HS-27A (cell line): ENCODE results near the gene RCAN1.
"Not testable (repeated sequence)": the region's sequence is repeated elsewhere in the genome, so short reads cannot be mapped to it uniquely, and the experiment has no call there.

Experiments
- DNase-seq: peaks from one replicate; pipeline ENCODE4 v3.0.0-alpha.2; 2012; ENCODE audit warnings: low read depth, missing footprints

RCAN1 gene

GRCh38 chr21:34568801-34569200, 46.1 kb downstream of the RCAN1 start:
- DNase-seq: not testable (repeated sequence)

- DNase-seq: no peak
Measured at GRCh38 chr21:34567604-34568155, 47.2 kb downstream of the RCAN1 start.

GRCh38 chr21:34565238-34565637, 49.7 kb downstream of the RCAN1 start:
- DNase-seq: no peak

- DNase-seq: not testable (repeated sequence)
Measured at GRCh38 chr21:34563370-34563769, 51.5 kb downstream of the RCAN1 start.

GRCh38 chr21:34561806-34562205, 53.1 kb downstream of the RCAN1 start:
- DNase-seq: no peak

- DNase-seq: no peak
Measured at GRCh38 chr21:34560609-34561008, 54.3 kb downstream of the RCAN1 start.

GRCh38 chr21:34560021-34560420, 54.9 kb downstream of the RCAN1 start:
- no peak for DNase-seq

GRCh38 chr21:34559089-34559631, 55.8 kb downstream of the RCAN1 start:
- no peak for DNase-seq

- no peak for DNase-seq
Measured at GRCh38 chr21:34558166-34558565, 56.7 kb downstream of the RCAN1 start.

- DNase-seq: no peak
Measured at GRCh38 chr21:34557261-34557660, 57.7 kb downstream of the RCAN1 start.

- DNase-seq: not testable (repeated sequence)
Measured at GRCh38 chr21:34554670-34555069, 60.2 kb downstream of the RCAN1 start.

GRCh38 chr21:34554227-34554626, 60.7 kb downstream of the RCAN1 start:
- no peak for DNase-seq

GRCh38 chr21:34553151-34553952, 61.6 kb downstream of the RCAN1 start:
- no peak for DNase-seq

- no peak for DNase-seq
Measured at GRCh38 chr21:34552360-34553098, 62.4 kb downstream of the RCAN1 start.

- DNase-seq: no peak
Measured at GRCh38 chr21:34550182-34550799, 64.6 kb downstream of the RCAN1 start.

- DNase-seq: no peak
Measured at GRCh38 chr21:34548781-34549376, 66.0 kb downstream of the RCAN1 start.

GRCh38 chr21:34546542-34546941, 68.4 kb downstream of the RCAN1 start:
- DNase-seq: no peak

- DNase-seq: no peak
Measured at GRCh38 chr21:34545079-34545884, 69.6 kb downstream of the RCAN1 start.

GRCh38 chr21:34544032-34544496, 70.8 kb downstream of the RCAN1 start:
- DNase-seq: no peak

GRCh38 chr21:34543017-34543416, 71.9 kb downstream of the RCAN1 start:
- DNase-seq: no peak

GRCh38 chr21:34540206-34540605, 74.7 kb downstream of the RCAN1 start:
- no peak for DNase-seq
